Measurements from ENCODE around the gene AP2A1. TPM values are rescaled to one million over a fixed set of nuclear protein-coding genes. Genes with fewer than 3 reads are reported as not detected.
A peak's percentile ranks its signal among the peaks of the same experiment; 100 is the strongest.

AP2A1 gene
- total and polyA plus RNA-seq, 9 of the 15 experiments (the other 6 are each of a cell fraction or from before 2014, with no cell fraction given): 0.55 to 150 (median 31.9) TPM

DNA sequence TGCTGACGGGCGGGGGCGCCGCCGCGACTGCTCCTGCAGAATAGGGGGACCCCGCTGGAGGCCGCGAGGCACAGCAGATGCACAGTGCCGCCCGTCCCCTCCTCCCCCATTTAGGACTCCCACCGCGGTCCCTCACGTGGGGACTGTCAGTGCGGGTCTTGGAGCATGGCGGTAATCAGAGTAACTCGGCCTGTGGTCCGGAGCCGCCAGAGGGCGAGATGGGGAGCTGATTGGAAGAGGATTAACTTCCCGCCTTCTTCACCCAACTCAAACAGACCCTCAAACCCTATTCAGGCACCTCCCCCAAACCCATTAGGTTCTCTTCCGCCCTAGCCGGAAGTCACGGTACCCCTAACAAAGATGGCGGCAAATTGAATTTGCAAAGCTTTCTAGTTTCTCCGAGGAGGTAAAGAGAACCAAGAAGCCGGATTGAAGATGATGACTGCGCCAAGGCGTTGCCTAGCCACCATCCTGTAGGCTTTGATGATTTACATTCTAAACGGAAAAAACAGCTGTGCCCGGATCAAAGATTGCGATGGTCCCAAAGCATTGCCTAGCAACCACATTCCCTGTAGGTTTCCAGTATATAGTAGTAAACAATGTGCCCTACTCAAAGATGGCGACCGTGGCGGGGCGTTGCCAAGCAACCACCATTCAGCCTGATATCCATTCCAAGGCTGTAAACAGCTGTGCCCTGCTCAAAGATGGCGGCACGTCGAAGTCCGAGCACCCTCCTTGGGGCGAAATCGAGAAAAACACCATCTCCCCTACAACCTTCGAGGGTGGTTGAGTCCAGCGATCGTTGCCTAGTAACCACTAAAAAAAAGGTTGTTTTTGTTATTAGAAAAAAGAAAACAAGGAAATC, 46.4 kb downstream of the AP2A1 start, which contains the start of gene FUZ (continued):
- TF ChIP-seq, protein P1, sequence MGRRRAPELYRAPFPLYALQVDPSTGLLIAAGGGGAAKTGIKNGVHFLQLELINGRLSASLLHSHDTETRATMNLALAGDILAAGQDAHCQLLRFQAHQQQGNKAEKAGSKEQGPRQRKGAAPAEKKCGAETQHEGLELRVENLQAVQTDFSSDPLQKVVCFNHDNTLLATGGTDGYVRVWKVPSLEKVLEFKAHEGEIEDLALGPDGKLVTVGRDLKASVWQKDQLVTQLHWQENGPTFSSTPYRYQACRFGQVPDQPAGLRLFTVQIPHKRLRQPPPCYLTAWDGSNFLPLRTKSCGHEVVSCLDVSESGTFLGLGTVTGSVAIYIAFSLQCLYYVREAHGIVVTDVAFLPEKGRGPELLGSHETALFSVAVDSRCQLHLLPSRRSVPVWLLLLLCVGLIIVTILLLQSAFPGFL (CRISPR knock-in tag; IDR thresholded peaks at IDR 0.05): no peak
- TF ChIP-seq HMG20A (CRISPR knock-in tag; conservative IDR thresholded peaks at IDR 0.05) (0 out of 2 replicates have a peak, but pooled peaks have one; percentile 8), DNMT1 (IDR thresholded peaks at IDR 0.05) (no peak), U2AF2 (optimal IDR thresholded peaks at IDR 0.05; ENCODE audit: low read depth, low read length) (no peak), KDM4B (IDR thresholded peaks at IDR 0.05; ENCODE audit: borderline replicate concordance in 2 of 2, low read depth in 1 of 2) (no peak), LEF1 (IDR thresholded peaks at IDR 0.05) (no peak), NR2F6 (CRISPR knock-in tag; IDR thresholded peaks at IDR 0.05) (no peak), FOXP1 (CRISPR knock-in tag; IDR thresholded peaks at IDR 0.05) (peak; percentile 90; the same call in 1 of the 2 replicates), U2AF1 (optimal IDR thresholded peaks at IDR 0.05; ENCODE audit: low read depth, low read length) (no peak), SNIP1 (IDR thresholded peaks at IDR 0.05; ENCODE audit: low read depth) (no peak)
- TF ChIP-seq, protein P2, sequence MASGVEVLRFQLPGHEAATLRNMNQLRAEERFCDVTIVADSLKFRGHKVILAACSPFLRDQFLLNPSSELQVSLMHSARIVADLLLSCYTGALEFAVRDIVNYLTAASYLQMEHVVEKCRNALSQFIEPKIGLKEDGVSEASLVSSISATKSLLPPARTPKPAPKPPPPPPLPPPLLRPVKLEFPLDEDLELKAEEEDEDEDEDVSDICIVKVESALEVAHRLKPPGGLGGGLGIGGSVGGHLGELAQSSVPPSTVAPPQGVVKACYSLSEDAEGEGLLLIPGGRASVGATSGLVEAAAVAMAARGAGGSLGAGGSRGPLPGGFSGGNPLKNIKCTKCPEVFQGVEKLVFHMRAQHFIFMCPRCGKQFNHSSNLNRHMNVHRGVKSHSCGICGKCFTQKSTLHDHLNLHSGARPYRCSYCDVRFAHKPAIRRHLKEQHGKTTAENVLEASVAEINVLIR (CRISPR knock-in tag; IDR thresholded peaks at IDR 0.05): no peak
- TF ChIP-seq, protein P3, sequence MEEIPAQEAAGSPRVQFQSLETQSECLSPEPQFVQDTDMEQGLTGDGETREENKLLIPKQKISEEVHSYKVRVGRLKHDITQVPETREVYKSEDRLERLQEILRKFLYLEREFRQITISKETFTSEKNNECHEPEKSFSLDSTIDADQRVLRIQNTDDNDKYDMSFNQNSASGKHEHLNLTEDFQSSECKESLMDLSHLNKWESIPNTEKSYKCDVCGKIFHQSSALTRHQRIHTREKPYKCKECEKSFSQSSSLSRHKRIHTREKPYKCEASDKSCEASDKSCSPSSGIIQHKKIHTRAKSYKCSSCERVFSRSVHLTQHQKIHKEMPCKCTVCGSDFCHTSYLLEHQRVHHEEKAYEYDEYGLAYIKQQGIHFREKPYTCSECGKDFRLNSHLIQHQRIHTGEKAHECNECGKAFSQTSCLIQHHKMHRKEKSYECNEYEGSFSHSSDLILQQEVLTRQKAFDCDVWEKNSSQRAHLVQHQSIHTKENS (CRISPR knock-in tag; IDR thresholded peaks at IDR 0.05): no peak
- TF ChIP-seq, protein P4, sequence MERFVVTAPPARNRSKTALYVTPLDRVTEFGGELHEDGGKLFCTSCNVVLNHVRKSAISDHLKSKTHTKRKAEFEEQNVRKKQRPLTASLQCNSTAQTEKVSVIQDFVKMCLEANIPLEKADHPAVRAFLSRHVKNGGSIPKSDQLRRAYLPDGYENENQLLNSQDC (CRISPR knock-in tag; IDR thresholded peaks at IDR 0.05): no peak
- TF ChIP-seq, protein P5, sequence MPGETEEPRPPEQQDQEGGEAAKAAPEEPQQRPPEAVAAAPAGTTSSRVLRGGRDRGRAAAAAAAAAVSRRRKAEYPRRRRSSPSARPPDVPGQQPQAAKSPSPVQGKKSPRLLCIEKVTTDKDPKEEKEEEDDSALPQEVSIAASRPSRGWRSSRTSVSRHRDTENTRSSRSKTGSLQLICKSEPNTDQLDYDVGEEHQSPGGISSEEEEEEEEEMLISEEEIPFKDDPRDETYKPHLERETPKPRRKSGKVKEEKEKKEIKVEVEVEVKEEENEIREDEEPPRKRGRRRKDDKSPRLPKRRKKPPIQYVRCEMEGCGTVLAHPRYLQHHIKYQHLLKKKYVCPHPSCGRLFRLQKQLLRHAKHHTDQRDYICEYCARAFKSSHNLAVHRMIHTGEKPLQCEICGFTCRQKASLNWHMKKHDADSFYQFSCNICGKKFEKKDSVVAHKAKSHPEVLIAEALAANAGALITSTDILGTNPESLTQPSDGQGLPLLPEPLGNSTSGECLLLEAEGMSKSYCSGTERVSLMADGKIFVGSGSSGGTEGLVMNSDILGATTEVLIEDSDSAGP (CRISPR knock-in tag; IDR thresholded peaks at IDR 0.05): no peak
- TF ChIP-seq, protein P6, sequence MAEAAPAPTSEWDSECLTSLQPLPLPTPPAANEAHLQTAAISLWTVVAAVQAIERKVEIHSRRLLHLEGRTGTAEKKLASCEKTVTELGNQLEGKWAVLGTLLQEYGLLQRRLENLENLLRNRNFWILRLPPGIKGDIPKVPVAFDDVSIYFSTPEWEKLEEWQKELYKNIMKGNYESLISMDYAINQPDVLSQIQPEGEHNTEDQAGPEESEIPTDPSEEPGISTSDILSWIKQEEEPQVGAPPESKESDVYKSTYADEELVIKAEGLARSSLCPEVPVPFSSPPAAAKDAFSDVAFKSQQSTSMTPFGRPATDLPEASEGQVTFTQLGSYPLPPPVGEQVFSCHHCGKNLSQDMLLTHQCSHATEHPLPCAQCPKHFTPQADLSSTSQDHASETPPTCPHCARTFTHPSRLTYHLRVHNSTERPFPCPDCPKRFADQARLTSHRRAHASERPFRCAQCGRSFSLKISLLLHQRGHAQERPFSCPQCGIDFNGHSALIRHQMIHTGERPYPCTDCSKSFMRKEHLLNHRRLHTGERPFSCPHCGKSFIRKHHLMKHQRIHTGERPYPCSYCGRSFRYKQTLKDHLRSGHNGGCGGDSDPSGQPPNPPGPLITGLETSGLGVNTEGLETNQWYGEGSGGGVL (CRISPR knock-in tag; IDR thresholded peaks at IDR 0.05): no peak
- TF ChIP-seq, protein P7, sequence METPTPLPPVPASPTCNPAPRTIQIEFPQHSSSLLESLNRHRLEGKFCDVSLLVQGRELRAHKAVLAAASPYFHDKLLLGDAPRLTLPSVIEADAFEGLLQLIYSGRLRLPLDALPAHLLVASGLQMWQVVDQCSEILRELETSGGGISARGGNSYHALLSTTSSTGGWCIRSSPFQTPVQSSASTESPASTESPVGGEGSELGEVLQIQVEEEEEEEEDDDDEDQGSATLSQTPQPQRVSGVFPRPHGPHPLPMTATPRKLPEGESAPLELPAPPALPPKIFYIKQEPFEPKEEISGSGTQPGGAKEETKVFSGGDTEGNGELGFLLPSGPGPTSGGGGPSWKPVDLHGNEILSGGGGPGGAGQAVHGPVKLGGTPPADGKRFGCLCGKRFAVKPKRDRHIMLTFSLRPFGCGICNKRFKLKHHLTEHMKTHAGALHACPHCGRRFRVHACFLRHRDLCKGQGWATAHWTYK (CRISPR knock-in tag; IDR thresholded peaks at IDR 0.05): 0 out of 2 replicates have a peak, but pooled peaks have one; percentile 40
